SU-DHL-6 (cell line): ENCODE data around the gene CDC42.

ENCODE experiments used
- H2AFZ ChIP-seq: fragments of 200-600 bp; sonication (generic); 2 replicates; pipeline ENCODE4 v1.6.1; 2014; ENCODE audit warnings: low read depth, mild to moderate bottlenecking, moderate library complexity, mixed read lengths, antibody characterized with exemption, low read length; ENCODE audit not compliant: severe bottlenecking
- H3F3A ChIP-seq: fragments of 200-600 bp; shearing (Covaris generic); 2 replicates; pipeline ENCODE4 v1.6.0; 2016; ENCODE audit warnings: antibody characterized with exemption, mild to moderate bottlenecking; ENCODE audit not compliant: insufficient read depth
- H3K27ac ChIP-seq: fragments of 200-600 bp; sonication (generic); 2 replicates; pipeline ENCODE4 v1.5.1; 2016; ENCODE audit warnings: low read depth, mild to moderate bottlenecking, low read length, moderate library complexity, mixed read lengths
- H3K27me3 ChIP-seq: fragments of 200-600 bp; sonication (generic), shearing (Covaris generic); 2 replicates; pipeline ENCODE4 v1.6.0; 2014; ENCODE audit warnings: mild to moderate bottlenecking, low read length
- H3K36me3 ChIP-seq: fragments of 200-600 bp; sonication (generic); 2 replicates; pipeline ENCODE4 v1.6.1; 2014; ENCODE audit warnings: mild to moderate bottlenecking, low read length, mixed read lengths
- H3K4me2 ChIP-seq: fragments of 300-600, 200-600 bp; shearing (Covaris generic), sonication (generic); 2 replicates; pipeline ENCODE4 v1.6.0; 2014; ENCODE audit warnings: low read length, low read depth, mild to moderate bottlenecking; ENCODE audit not compliant: poor library complexity, severe bottlenecking
- H3K4me3 ChIP-seq: fragments of 200-600 bp; sonication (generic); 2 replicates; pipeline ENCODE4 v1.5.1; 2014; ENCODE audit warnings: antibody characterized with exemption, low read length, mild to moderate bottlenecking, mixed read lengths; ENCODE audit not compliant: insufficient read depth, poor library complexity, severe bottlenecking
- H3K79me2 ChIP-seq: fragments of 200-600 bp; sonication (generic); 2 replicates; pipeline ENCODE4 v1.6.1; 2014; ENCODE audit warnings: mild to moderate bottlenecking, low read length, moderate library complexity; ENCODE audit not compliant: insufficient read depth
- H3K9ac ChIP-seq: fragments of 200-600 bp; sonication (generic); 2 replicates; pipeline ENCODE4 v1.7.0; 2014; ENCODE audit warnings: mild to moderate bottlenecking, low read length
- H3K9me2 ChIP-seq: fragments of 200-600 bp; sonication (generic); replicated peaks from 2 replicates; pipeline ENCODE4 v1.6.1; 2014; ENCODE audit warnings: low read length; ENCODE audit not compliant: insufficient read depth
- H3K9me3 ChIP-seq: fragments of 200-600 bp; sonication (generic); 2 replicates; pipeline ENCODE4 v1.6.1; 2014; ENCODE audit warnings: low read length, mixed read lengths; ENCODE audit not compliant: insufficient read depth
- H4K20me1 ChIP-seq: fragments of 200-600 bp; sonication (generic); 2 replicates; pipeline ENCODE4 v1.6.1; 2014; ENCODE audit warnings: low read depth, mild to moderate bottlenecking, antibody characterized with exemption, low read length, moderate library complexity, mixed read lengths
- EZH2phosphoT487 ChIP-seq: fragments of 200-600 bp; sonication (generic), shearing (Covaris generic); conservative IDR thresholded peaks from 2 replicates; pipeline ENCODE4 v1.6.1; 2018; ENCODE audit warnings: mild to moderate bottlenecking, antibody characterized with exemption, low read length, moderate library complexity, mixed read lengths
- TF ChIP-seq, protein P1 (sequence below): fragments of 200-600 bp; sonication (generic); IDR thresholded peaks from one replicate; pipeline ENCODE4 v1.5.1; 2017; ENCODE audit warnings: antibody characterized with exemption, mild to moderate bottlenecking, low read length, moderate library complexity; ENCODE audit not compliant: insufficient read depth, poor library complexity, severe bottlenecking

Gene CDC42

GRCh38 chr1:22037520-22037919, 15.0 kb upstream of the CDC42 start:
- Histone ChIP-seq H3F3A (no peaks in the 10 kb centered on the region), H3K27me3 (no peaks in the 10 kb centered on the region), H3K79me2 (no peaks in the 10 kb centered on the region), H3K9me2 (no peaks in the 10 kb centered on the region), H3K9me3 (no peaks in the 10 kb centered on the region), H3K36me3 (no peaks in the 10 kb centered on the region), H3K4me2 (no peak overlapping the region), H4K20me1 (no peaks in the 10 kb centered on the region), H2AFZ (no peak overlapping the region), H3K4me3 (no peak overlapping the region), H3K27ac (no peak overlapping the region), H3K9ac (no peak overlapping the region)
- TF ChIP-seq EZH2phosphoT487 = no peak
- TF ChIP-seq, protein P1, sequence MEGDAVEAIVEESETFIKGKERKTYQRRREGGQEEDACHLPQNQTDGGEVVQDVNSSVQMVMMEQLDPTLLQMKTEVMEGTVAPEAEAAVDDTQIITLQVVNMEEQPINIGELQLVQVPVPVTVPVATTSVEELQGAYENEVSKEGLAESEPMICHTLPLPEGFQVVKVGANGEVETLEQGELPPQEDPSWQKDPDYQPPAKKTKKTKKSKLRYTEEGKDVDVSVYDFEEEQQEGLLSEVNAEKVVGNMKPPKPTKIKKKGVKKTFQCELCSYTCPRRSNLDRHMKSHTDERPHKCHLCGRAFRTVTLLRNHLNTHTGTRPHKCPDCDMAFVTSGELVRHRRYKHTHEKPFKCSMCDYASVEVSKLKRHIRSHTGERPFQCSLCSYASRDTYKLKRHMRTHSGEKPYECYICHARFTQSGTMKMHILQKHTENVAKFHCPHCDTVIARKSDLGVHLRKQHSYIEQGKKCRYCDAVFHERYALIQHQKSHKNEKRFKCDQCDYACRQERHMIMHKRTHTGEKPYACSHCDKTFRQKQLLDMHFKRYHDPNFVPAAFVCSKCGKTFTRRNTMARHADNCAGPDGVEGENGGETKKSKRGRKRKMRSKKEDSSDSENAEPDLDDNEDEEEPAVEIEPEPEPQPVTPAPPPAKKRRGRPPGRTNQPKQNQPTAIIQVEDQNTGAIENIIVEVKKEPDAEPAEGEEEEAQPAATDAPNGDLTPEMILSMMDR = no peak

DNA sequence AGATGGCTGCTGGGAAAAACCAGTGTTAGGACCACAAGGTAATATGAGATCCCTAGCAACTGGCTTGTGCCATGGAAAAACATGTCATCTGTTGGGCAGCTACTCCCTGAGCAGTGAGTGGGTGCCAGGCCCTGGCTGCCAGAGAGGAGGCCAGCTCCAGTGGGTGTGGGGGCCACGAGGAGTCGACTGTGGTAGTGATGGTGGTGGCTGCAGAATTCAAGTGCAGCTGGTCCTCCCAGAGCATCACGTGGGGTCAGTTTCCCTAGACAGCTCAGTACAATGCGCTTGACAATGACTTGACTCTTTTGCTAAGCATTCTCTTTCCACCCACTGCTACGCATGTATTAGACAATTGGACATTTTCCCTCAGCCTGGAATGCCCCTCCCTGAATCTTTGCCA, 14.5 kb upstream of the CDC42 start:
- H4K20me1 ChIP-seq = no peaks in the 10 kb centered on the region
- no peaks in the 10 kb centered on the region for H3K79me2 ChIP-seq
- no peaks in the 10 kb centered on the region for H3F3A ChIP-seq
- H3K4me3 ChIP-seq = no peak overlapping the region
- H3K9me2 ChIP-seq = no peaks in the 10 kb centered on the region
- H3K36me3 ChIP-seq = no peaks in the 10 kb centered on the region
- no peak overlapping the region for H3K9ac ChIP-seq
- H2AFZ ChIP-seq = no peak overlapping the region
- no peak overlapping the region for H3K4me2 ChIP-seq
- TF ChIP-seq, protein P1 = no peak
- no peak for TF ChIP-seq EZH2phosphoT487
- no peaks in the 10 kb centered on the region for H3K9me3 ChIP-seq
- no peak overlapping the region for H3K27ac ChIP-seq
- no peaks in the 10 kb centered on the region for H3K27me3 ChIP-seq

GRCh38 chr1:22039594-22040285, 12.8 kb upstream of the CDC42 start:
- no peak for TF ChIP-seq EZH2phosphoT487
- TF ChIP-seq, protein P1 = no peak
- Histone ChIP-seq H3K27me3 (no peaks in the 10 kb centered on the region), H3K27ac (peak overlapping the region; percentile 37)

More at GRCh38 chr1:22039594-22040285, 12.8 kb upstream of the CDC42 start:
- Histone ChIP-seq H3K79me2 (no peaks in the 10 kb centered on the region), H3F3A (no peaks in the 10 kb centered on the region), H3K36me3 (no peaks in the 10 kb centered on the region), H3K9ac (no peak overlapping the region; the same call in 1 of the 2 replicates), H4K20me1 (no peaks in the 10 kb centered on the region), H3K9me3 (no peaks in the 10 kb centered on the region), H3K4me2 (peak overlapping the region; percentile 46), H3K9me2 (no peaks in the 10 kb centered on the region), H3K4me3 (no peak overlapping the region), H2AFZ (peak overlapping the region; percentile 52)
